NCI-H526 (cell line): ENCODE measurements around the gene C11orf54.

Experiments
- DNase-seq, 2 experiments: peaks; one replicate each; lab custom pipeline; 2025; lab: John Stamatoyannopoulos, UW

The C11orf54 gene

GRCh38 chr11:93741094-93741881 lies at the start of gene C11orf54, which contains the start of gene TAF1D:
TSS of gene C11orf54 (plus strand) at chr11:93741672. CDS start at chr11:93747394, 5,722 bp downstream.
TSS of gene TAF1D (minus strand) at chr11:93741495. CDS start at chr11:93739304, 2,191 bp downstream.
- DNase-seq = peak; percentile 99 to 100

GRCh38 chr11:93694109-93694508 lies 47.4 kb upstream of the C11orf54 start:
- DNase-seq = peak in 1 of 2 experiments; percentile 9

- DNase-seq = no peak
Observed at GRCh38 chr11:93694557-93694956, 46.9 kb upstream of the C11orf54 start.

- DNase-seq = no peak
Observed at GRCh38 chr11:93697611-93698010, 43.9 kb upstream of the C11orf54 start.

GRCh38 chr11:93700830-93701229 lies 40.6 kb upstream of the C11orf54 start:
- DNase-seq = no peak

GRCh38 chr11:93704237-93704636 lies 37.2 kb upstream of the C11orf54 start:
- DNase-seq = no peak

DNA sequence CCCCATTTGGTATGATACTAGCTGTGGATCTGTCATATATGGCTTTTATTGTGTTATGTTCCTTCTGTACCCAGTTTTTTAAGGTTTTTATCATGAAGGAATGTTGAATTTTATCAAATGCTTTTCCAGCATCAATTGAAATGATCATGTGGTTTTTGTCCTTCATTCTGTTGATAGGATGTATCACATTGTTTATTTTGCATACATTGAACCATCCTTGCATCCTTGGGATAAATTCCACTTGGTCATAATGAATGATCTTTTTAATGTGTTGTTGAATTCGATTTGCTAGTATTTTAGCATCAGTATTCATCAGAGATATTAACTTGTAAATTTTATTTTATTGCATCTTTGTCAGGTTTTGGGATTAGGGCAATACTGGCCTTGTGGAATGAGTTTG lies 31.2 kb upstream of the C11orf54 start:
- no peak for DNase-seq

DNA sequence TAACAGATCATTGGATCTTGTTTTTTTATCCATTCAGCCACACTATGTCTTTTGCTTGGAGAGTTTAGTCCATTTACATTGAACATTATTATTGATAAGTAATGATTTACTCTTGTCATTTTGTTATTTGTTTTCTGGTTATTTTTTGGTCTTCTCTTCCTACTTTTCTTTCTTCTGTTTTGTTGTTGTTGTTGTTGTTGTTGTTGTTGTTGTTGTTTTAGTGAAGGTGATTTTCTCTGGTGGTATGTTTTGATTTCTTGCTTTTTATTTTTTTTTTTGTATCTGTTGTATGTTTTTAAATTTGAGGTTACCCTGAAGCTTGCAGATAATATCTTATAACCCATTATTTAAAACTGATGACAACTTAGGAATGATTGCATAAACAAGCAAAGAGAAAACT lies 28.8 kb upstream of the C11orf54 start:
- no peak for DNase-seq

DNA sequence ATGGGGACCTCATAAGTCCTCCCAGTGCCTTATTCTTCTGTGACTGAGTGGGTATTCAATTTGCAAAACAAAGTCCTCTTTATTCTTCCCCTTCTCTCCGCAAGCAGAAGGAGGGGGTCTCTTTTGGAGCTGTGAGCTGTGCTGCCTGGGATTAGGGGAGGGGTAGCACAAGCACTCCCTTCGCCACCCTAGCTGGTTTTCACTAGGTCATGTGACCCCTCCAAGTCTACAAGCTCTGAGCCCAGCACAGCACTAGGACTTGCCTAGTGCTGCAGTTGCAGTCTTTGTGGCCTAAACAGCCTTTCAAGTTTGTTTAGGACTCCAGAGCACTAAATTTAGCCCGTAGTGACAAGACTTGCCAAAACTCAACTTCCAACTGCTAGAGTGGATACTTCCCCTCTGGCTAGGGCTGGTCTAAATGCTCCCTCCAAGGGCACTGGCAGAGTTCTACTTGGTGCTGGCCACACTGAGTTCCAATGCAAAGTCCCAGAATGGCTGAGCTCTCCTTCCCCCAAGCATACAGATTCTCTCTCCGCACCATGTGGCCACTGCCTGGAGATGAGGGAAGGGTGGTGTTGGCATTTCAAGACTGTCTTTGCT lies 25.6 kb upstream of the C11orf54 start:
- DNase-seq = no peak

DNA sequence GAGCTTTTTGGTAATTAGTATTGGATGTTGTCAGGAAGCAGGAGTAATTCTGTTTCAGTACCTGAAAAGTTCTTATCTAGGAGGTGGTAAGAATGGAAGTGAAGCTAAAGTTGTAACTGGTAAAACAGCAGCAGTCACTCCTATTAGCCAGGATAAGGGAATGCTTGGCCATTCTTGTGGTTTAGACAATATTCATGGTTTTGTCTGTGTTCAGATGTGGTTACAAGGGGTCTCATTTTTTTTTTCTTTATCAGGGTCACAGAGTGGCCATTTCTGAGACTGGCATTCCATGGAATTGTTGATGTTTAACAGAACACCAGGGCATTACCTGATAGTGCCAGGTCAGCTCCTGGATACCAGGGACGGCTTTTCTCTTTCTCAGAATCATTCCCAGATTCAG lies 24.0 kb upstream of the C11orf54 start:
- no peak for DNase-seq

GRCh38 chr11:93718057-93718563 lies 23.4 kb upstream of the C11orf54 start:
- DNase-seq = no peak

- DNase-seq = no peak
Observed at GRCh38 chr11:93719310-93719709, 22.2 kb upstream of the C11orf54 start.

DNA sequence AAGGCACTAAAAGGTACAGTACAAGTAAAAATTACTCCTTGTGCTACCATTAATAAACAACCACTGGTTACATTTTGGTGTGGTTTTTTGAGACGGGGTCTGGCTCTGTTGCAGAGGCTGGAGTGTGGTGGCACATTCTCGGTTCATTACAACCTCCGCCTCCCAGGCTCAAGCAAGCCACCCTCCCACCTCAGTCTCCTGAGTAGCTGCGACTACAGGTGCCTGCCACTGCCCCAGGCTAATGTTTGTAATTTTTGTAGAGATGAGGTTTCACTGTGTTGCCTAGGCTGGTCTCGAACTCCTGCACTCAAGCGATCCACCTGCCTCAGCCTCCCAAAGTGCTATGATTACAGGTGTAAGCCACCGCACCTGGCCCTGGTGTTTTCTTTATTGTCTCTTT lies 20.9 kb upstream of the C11orf54 start:
- DNase-seq = no peak

DNA sequence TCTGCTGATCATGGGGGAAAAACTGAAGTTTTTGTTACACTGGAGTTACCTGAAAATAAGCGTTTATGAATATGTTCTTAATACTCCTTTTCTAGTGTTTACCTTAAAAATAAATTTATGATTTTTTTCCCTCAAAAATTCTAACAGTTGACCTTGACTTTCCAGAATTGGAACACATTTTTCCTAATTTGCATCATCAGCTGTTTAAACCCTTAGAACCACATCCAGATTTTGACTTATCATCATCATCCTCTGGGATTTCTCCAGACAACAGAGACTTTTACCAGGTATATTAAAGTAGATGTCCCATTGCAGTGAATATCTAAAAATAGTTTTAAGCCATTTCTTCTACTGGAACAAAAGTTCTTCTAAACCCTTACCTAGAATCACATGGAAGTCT lies 17.4 kb upstream of the C11orf54 start:
- no peak for DNase-seq

GRCh38 chr11:93727985-93728791 lies 13.3 kb upstream of the C11orf54 start:
- no peak for DNase-seq

- no peak for DNase-seq
Observed at GRCh38 chr11:93728792-93729128, 12.7 kb upstream of the C11orf54 start.

GRCh38 chr11:93729129-93729616 lies 12.3 kb upstream of the C11orf54 start:
- no peak for DNase-seq

DNA sequence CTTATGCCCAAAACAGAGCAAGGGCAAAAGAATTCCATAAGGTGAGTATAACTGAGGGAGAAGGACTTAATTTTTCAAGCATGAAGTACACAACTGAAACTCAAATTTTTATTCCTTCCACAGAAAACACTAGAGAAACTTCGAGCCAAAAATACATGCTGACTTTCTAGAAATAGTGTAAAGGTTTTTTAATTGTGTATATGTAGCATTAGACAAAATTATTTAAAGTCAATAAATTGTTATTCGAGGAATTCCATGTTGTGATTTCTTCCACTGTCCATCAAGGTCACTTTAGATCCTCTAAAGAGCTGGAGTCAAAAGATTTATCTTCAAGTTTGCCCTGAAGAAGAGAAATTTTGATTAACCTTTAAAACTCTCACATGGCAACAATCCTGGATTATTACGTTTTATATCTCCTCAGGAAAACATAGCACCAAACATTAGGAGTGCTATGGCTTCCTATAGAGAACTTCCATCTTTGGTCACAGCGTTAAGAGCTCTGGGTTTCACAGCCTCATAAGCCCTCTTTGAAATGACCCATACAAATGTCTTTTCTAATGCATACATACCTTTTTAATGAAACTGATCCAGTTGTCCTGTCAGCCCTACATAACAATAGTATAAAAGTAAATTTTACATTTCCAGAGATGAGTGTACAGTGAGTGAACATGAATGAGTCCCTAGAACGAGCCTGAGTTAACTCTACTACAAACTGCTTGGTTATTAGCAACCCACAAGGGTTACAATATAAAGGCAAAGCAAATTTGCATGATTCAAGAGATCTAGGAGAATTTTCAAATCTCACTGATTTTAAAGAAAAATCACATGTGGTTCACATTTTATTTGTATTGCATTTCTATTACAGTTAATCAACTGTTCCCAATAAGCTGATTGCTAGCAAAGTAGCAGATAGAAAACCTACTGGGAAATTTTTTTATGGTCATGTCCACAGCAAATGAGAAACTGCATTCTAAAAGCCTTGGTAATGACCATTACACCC lies 11.1 kb upstream of the C11orf54 start:
- no peak for DNase-seq

GRCh38 chr11:93732237-93732892 lies 9.1 kb upstream of the C11orf54 start:
- no peak for DNase-seq

- DNase-seq = no peak
Observed at GRCh38 chr11:93733474-93733873, 8.0 kb upstream of the C11orf54 start.
